NB4 (cell line): ENCODE measurements around the gene CDKL5.

Source experiments
- DNase-seq: peaks from one replicate; pipeline ENCODE4 v3.0.0; 2010; ENCODE audit warnings: low read depth
- H3K4me3 ChIP-seq: one replicate; pipeline ENCODE4 v1.5.1; 2011; ENCODE audit warnings: mild to moderate bottlenecking, low read depth, low read length, moderate library complexity
- MYC ChIP-seq: IDR thresholded peaks from 2 replicates; pipeline ENCODE4 v1.6.1; 2011; ENCODE audit warnings: low read depth, low read length
- POLR2A ChIP-seq: IDR thresholded peaks from 2 replicates; pipeline ENCODE4 v1.6.1; 2011; ENCODE audit warnings: mild to moderate bottlenecking; ENCODE audit not compliant: insufficient read length; ENCODE audit errors: extremely low read depth
- TF ChIP-seq, protein P1 (sequence below): IDR thresholded peaks from 2 replicates; pipeline ENCODE4 v1.6.1; 2011; ENCODE audit warnings: low read depth, low read length
- TF ChIP-seq, protein P2 (sequence below): IDR thresholded peaks from one replicate; pipeline ENCODE4 v1.5.1; 2012; ENCODE audit warnings: low read depth, low read length

The CDKL5 gene

DNA sequence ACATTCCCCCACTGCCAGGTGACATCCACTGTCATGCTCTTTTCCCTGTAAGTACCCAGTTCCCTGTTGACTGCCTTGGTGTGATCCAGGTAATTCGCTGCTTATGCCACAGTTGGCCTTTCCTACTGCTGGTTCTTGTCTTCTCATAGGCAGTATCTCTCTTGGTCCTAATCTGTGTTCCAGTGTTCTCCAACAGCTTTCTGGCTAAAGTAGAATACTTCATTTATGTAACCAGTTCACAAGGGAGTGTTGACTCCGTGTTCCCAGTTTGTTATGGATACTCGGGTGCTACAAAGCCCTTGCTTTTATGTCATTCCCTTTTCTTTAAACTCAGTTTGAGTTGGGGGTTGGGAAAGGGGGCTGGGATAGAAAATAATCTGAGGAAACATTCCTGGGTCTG is 148.1 kb downstream of the CDKL5 start:
- TF ChIP-seq, protein P1, sequence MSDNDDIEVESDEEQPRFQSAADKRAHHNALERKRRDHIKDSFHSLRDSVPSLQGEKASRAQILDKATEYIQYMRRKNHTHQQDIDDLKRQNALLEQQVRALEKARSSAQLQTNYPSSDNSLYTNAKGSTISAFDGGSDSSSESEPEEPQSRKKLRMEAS, result no peak
- TF ChIP-seq POLR2A, result no peak
- TF ChIP-seq MYC, result no peak
- TF ChIP-seq, protein P2, sequence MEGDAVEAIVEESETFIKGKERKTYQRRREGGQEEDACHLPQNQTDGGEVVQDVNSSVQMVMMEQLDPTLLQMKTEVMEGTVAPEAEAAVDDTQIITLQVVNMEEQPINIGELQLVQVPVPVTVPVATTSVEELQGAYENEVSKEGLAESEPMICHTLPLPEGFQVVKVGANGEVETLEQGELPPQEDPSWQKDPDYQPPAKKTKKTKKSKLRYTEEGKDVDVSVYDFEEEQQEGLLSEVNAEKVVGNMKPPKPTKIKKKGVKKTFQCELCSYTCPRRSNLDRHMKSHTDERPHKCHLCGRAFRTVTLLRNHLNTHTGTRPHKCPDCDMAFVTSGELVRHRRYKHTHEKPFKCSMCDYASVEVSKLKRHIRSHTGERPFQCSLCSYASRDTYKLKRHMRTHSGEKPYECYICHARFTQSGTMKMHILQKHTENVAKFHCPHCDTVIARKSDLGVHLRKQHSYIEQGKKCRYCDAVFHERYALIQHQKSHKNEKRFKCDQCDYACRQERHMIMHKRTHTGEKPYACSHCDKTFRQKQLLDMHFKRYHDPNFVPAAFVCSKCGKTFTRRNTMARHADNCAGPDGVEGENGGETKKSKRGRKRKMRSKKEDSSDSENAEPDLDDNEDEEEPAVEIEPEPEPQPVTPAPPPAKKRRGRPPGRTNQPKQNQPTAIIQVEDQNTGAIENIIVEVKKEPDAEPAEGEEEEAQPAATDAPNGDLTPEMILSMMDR, result no peak
- H3K4me3 ChIP-seq, result no peak overlapping the region

DNA sequence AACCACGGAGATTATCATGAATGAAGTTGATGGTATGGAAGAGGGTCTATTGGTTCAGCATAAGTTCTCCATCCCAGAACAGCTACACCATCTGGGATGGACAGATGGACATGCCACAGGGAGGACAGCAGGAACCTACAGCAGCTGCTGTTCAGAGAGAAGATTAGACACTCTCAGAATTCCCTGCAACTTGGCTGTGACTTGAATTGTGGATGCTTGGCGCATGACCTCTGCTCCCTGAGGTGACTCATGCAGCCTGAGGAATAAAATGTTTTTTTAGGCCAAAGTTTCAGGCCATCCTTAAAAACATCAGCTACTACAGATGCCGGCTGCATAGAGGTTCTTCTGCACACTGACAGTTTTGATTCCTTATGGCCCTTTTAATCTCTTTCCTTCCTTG is 149.2 kb downstream of the CDKL5 start:
- no peak overlapping the region for H3K4me3 ChIP-seq
- no peak for DNase-seq
- TF ChIP-seq, protein P1, result no peak
- no peak for TF ChIP-seq MYC

More for the DNA sequence above, 148.1 kb downstream of the CDKL5 start:
- DNase-seq, result no peak

DNA sequence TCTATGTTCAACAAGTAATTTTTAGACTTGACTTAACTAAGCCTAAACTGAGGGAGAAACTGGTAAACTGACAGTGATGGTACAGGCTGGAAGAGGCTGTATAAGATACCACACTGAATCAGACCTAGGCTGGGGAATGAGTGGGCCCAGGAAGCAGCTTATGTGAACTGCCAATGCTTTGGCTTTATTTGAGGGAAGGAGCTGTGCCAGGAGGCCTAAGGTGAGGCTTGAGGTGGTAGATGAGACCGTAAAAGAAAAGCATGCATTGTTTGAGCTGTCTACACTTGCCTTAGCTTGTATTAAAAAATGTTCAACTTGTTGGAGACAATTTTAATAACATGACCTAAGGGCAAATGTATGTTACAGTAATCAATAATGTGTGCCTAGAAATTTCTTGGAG is 150.3 kb downstream of the CDKL5 start:
- DNase-seq, result no peak
- TF ChIP-seq POLR2A (no peak), MYC (no peak)
- TF ChIP-seq, protein P2, result no peak
- TF ChIP-seq, protein P1, result no peak
- no peak overlapping the region for H3K4me3 ChIP-seq

DNA sequence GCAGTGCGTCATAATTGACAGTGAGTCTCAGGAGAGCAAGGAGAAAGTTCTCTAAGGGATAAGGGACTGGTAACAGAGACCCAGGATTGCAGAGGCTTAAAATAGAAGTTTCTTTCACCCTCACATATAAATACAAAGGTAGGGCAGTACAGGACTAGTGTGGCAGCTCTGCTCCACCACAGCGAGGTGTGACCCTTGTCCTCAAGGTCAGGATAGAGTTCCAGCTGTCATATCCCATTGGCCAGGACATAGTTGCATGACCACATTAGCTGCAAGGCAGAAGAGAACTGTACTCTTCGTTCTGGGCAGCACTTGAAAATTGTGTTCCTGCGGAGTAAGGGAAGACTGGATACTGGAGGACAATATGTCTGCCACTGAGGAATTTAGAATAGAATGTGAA is 152.0 kb downstream of the CDKL5 start:
- TF ChIP-seq, protein P1, result no peak
- TF ChIP-seq, protein P2, result no peak
- TF ChIP-seq POLR2A, result no peak
- no peak for TF ChIP-seq MYC
- DNase-seq, result no peak
- no peak overlapping the region for H3K4me3 ChIP-seq

DNA sequence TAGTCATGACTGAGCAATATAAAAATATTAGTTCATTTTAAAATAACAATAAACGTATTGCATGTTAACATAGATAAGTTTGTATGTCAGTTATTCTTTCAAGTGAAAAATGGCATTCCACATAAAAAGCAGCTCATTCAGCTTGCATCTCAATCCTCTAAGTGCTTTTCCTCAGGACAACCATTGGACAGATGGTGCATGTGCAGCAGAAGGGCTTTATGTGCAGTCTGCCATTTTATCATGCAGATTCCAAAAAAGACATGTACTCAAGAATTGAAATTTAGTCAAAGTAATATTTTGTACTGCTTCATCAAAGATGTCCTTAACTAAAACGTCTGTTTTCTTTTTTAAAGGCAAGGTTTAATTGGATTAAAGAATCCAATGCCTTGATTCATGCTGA is 153.1 kb downstream of the CDKL5 start:
- no peak overlapping the region for H3K4me3 ChIP-seq
- TF ChIP-seq POLR2A, result no peak
- TF ChIP-seq, protein P1, result no peak
- TF ChIP-seq MYC, result no peak
- TF ChIP-seq, protein P2, result no peak
- DNase-seq, result no peak

DNA sequence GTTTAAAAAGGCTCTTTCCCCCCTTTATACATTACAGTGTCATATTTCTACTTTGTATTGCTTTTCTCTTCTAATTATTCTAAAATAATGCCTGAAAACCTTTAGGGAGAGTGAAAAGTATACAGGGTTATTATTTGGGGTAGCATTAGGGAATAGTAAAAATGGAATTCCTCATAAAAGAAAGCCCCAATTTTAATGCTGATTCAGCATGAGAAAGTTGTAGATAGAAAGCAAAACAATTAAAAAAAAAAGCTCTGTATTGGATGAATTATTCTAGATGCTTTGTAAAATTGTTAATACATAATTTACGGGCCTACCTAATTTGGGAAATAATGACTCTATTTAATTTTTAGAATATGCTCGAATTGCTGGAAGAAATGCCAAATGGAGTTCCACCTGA is 154.1 kb downstream of the CDKL5 start:
- no peak overlapping the region for H3K4me3 ChIP-seq
- no peak for DNase-seq
- TF ChIP-seq, protein P1, result no peak
- TF ChIP-seq POLR2A, result no peak
- TF ChIP-seq, protein P2, result no peak
- no peak for TF ChIP-seq MYC
